Duodenal mucosa (tissue), 2 donors: ENCODE results near the gene ZNF182.
"Not testable (repeated sequence)": the region's sequence is repeated elsewhere in the genome, so short reads cannot be mapped to it uniquely, and the experiment has no call there.

Source experiments
- H3K27ac ChIP-seq: one replicate; pipeline ENCODE4 v1.7.0; 2013; ENCODE audit warnings: low read depth, low read length
- H3K27me3 ChIP-seq, 2 donors: one replicate each; pipeline ENCODE4 v1.7.0; 2013; ENCODE audit warnings: low read length in 2 of 2, control low read depth in 1 of 2; ENCODE audit not compliant: insufficient read depth in 2 of 2, control insufficient read depth in 1 of 2
- H3K36me3 ChIP-seq, 2 donors: one replicate each; pipeline ENCODE4 v1.7.0; 2013; ENCODE audit warnings: low read length in 2 of 2, control low read depth in 1 of 2; ENCODE audit not compliant: insufficient read depth in 2 of 2, control insufficient read depth in 1 of 2
- H3K4me1 ChIP-seq, 2 donors: one replicate each; pipeline ENCODE4 v1.7.0; 2013; ENCODE audit warnings: low read length in 2 of 2, control low read depth in 1 of 2; ENCODE audit not compliant: insufficient read depth in 2 of 2, control insufficient read depth in 1 of 2
- H3K4me3 ChIP-seq, 2 donors: one replicate each; pipeline ENCODE4 v1.7.0; 2013; ENCODE audit warnings: low read length in 2 of 2, low read depth in 1 of 2
- H3K9ac ChIP-seq, 2 donors: one replicate each; pipeline ENCODE4 v1.7.0; 2013; ENCODE audit warnings: low read length in 2 of 2, low read depth in 1 of 2
- H3K9me3 ChIP-seq, 2 donors: one replicate each; pipeline ENCODE4 v1.7.0; 2013; ENCODE audit warnings: low read length in 2 of 2, control low read depth in 1 of 2; ENCODE audit not compliant: control insufficient read depth in 1 of 2

Gene ZNF182

GRCh38 chrX:47958761-47959342 is 44.9 kb downstream of the ZNF182 start:
- H3K4me3 ChIP-seq = no peak overlapping the region

DNA sequence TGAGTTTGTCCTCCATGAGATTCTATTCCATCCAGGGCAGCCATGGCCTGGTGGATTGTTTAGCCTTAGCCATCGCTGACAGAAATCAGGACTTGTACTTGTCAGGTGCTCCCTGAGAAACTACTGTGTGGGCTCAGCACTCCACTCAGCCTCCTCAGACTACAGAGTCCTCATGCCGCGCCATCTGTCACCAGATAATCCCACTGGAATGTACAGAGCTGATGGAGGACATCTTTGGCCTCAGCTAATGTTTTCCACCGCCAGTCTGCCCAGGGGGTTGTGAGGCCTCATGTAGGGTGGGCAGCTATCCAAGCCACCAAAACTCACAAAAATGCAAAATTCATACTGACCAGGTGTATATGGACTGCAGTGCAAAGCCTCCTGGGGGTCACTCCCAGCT is 45.6 kb downstream of the ZNF182 start:
- H3K27me3 ChIP-seq, H3K4me1 ChIP-seq, H3K4me3 ChIP-seq, H3K36me3 ChIP-seq, H3K9ac ChIP-seq, H3K27ac ChIP-seq, H3K9me3 ChIP-seq: not testable (repeated sequence)

More at GRCh38 chrX:47958761-47959342, 44.9 kb downstream of the ZNF182 start:
- Histone ChIP-seq H3K36me3 (no peaks in the 10 kb centered on the region), H3K9ac (no peak overlapping the region), H3K4me1 (no peaks in the 10 kb centered on the region), H3K27me3 (no peaks in the 10 kb centered on the region), H3K9me3 (no peaks in the 10 kb centered on the region), H3K27ac (no peak overlapping the region)

- no peaks in the 10 kb centered on the region for H3K4me1 ChIP-seq
- no peaks in the 10 kb centered on the region for H3K36me3 ChIP-seq
- H3K9me3 ChIP-seq = no peaks in the 10 kb centered on the region
- H3K4me3 ChIP-seq = no peak overlapping the region
- H3K9ac ChIP-seq = no peak overlapping the region
- H3K27ac ChIP-seq = no peak overlapping the region
- H3K27me3 ChIP-seq = no peaks in the 10 kb centered on the region
Measured at GRCh38 chrX:47956016-47956415, 47.8 kb downstream of the ZNF182 start.

DNA sequence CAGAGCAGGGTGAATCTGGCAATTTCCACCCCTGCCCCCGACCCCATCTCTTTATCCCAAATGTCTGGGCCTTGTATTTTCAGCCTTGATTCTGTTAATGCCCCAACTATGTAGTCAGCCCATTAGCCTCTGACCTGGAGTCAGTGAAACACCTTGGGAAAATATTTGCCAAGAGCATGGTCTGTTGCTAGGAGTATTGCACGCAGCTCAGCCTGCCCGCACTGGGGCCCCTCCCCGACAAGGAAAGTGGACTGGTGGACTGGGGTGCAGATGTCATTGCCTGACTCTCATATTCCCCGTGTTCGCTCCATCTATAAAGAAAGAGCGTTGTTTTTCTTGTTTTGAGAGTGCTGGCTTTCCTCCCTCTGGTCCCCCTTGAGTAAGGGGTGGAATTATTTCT is 48.5 kb downstream of the ZNF182 start:
- H3K4me3 ChIP-seq, H3K36me3 ChIP-seq, H3K4me1 ChIP-seq, H3K9me3 ChIP-seq, H3K27ac ChIP-seq, H3K9ac ChIP-seq, H3K27me3 ChIP-seq: not testable (repeated sequence)

- Histone ChIP-seq H3K4me3 (no peak overlapping the region), H3K9me3 (no peaks in the 10 kb centered on the region), H3K4me1 (no peaks in the 10 kb centered on the region), H3K27me3 (no peaks in the 10 kb centered on the region), H3K9ac (no peak overlapping the region), H3K27ac (no peak overlapping the region), H3K36me3 (no peaks in the 10 kb centered on the region)
Measured at GRCh38 chrX:47941423-47941822, 62.4 kb downstream of the ZNF182 start.

DNA sequence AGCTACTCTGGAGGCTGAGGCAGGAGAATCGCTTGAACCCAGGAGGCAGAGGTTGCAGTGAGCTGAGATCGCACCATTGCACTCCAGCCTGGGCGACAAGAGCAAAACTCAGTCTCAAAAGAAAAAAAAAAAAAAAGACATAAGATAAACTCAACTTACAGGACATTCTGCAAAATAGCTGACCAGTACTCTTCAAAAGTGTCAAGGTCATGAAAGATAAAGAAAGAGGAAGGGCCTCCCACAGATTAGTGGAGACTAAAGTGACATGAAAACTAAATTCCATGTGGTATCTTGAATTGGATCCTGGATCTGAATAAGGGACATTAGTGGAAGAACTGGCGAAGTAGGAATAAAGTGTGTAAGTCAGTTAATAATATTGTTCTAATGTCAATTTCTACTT is 63.3 kb downstream of the ZNF182 start:
- no peak overlapping the region for H3K9ac ChIP-seq
- H3K27me3 ChIP-seq = no peaks in the 10 kb centered on the region
- H3K4me1 ChIP-seq = no peaks in the 10 kb centered on the region
- H3K4me3 ChIP-seq = no peak overlapping the region
- H3K9me3 ChIP-seq = no peaks in the 10 kb centered on the region
- no peaks in the 10 kb centered on the region for H3K36me3 ChIP-seq
- H3K27ac ChIP-seq = no peak overlapping the region

DNA sequence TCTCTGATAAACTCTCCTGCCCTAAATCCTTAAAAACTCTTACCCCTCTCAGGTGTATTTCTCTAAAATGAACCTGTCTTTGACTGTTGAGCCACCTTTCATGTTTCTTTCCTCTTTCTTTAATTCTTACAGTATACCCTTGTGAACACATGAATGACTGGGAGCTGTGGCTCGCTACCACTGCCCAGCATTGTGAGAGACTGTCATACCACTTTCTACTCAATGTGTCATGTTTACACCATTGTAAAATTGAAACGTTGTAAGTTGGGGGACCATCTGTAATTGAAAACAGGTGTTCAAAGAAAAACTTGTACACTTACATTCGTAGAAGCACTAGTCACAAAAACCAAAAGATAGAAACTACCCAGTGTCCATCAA is 66.9 kb downstream of the ZNF182 start:
- H3K27me3 ChIP-seq = no peaks in the 10 kb centered on the region
- peak overlapping the region in 1 of 2 donors; percentile 47 for H3K4me3 ChIP-seq
- no peaks in the 10 kb centered on the region for H3K4me1 ChIP-seq
- no peak overlapping the region for H3K9ac ChIP-seq
- H3K9me3 ChIP-seq = no peaks in the 10 kb centered on the region
- no peak overlapping the region for H3K27ac ChIP-seq
- H3K36me3 ChIP-seq = no peaks in the 10 kb centered on the region

DNA sequence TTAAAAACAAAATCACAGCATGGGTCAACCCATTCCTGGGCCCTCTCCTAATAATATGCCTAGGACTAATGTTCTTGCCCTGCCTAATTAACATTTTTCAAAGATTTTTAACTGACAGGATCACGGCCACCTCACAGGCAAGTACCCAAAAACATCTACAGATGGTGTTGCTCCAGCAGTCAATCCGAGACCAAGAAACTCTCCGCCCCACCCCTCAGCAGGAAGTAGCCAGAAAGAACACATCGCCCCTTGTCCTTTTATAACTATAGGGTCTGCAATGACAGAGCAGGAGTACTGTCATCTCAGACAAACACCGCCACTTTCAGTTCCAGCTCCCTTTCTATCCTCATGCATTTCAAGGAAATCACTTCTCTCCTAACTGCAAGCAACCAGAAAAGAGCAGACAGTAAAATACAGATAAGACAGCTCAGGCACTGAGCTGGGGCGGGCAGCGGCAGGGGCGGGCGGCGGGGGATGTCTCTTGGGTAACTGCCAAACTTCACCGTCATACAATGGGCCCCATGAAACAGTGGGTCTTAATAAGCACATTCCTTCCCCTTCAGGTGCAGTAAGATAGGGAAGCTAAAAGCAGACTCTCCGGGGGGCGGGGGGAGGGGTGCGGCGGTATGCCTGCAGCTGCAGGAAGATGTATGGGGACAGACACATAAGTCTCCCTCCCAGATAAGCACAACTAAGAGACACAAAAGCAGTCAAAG is 67.4 kb downstream of the ZNF182 start:
- Histone ChIP-seq H3K36me3 (no peaks in the 10 kb centered on the region), H3K4me3 (peak overlapping the region in 1 of 2 donors; percentile 47), H3K9me3 (no peaks in the 10 kb centered on the region), H3K27me3 (no peaks in the 10 kb centered on the region), H3K27ac (no peak overlapping the region), H3K9ac (no peak overlapping the region), H3K4me1 (no peaks in the 10 kb centered on the region)

GRCh38 chrX:47933946-47934345 is 69.8 kb downstream of the ZNF182 start:
- Histone ChIP-seq H3K4me1 (no peaks in the 10 kb centered on the region), H3K27ac (no peak overlapping the region), H3K27me3 (no peaks in the 10 kb centered on the region), H3K9ac (no peak overlapping the region), H3K4me3 (no peak overlapping the region), H3K9me3 (no peaks in the 10 kb centered on the region), H3K36me3 (no peaks in the 10 kb centered on the region)

- H3K4me1 ChIP-seq, H3K27ac ChIP-seq, H3K9me3 ChIP-seq, H3K4me3 ChIP-seq, H3K27me3 ChIP-seq, H3K36me3 ChIP-seq, H3K9ac ChIP-seq: not testable (repeated sequence)
Measured at GRCh38 chrX:47931970-47932369, 71.8 kb downstream of the ZNF182 start.
